ENCODE data around the gene RAD51B.

Gene RAD51B

DNA sequence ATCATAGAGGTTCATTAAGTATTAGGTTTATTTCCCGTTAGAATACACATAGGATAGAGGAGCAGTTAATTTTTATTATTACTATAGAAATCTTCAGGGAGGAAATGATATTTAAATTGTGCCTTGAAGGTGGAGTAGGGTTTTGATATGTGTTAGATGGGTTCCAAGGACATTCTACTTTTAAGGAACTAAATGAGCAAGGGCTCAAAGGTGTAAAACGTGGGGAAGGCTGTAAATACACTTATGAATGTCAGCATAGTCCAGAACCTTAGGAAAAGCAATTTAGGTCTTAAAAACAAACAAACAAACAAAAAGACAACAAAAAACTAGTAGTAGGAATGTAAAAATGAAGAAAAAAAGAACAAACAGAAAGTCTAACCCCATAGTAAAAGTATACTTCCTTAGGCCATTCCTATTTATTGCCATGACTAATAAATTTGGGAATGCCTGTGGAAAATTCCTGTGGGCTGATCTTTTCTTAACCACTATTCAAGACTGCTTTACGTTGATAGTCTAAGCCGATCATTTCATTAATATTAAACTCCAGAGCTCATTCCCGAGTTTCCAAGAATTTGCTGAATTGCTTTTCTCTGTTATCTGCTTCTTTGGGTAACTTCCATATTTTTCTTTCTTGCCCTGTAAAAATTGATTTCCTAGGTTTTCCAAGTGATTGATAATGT lies 180.3 kb downstream of the RAD51B start:
- TF ChIP-seq POU2F2 (IDR thresholded peaks at IDR 0.05; ENCODE audit: low read depth, low read length), result no peak
- FAIRE-seq, result no peak
- no peak for DNase-seq (ENCODE audit: insufficient read length, low spot score)

DNA sequence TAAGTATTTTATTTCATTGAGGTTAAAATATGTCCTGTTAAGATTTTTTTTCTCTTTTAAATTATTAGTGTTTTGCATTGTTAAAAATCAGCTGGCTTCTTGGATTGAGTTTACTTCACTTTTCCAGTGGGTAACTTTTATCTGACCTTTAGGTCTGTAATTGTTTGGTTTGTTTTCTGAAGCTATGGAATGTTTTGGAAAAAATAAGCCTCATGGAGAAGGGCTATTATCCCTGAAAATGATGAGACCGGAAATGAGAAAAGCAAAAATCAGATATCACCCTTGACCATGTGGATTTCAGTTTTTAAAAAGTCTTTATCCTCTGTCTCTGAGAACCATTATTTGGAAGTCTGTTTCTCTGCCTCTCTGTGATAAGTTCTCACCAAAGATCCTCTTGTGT lies 180.9 kb downstream of the RAD51B start:
- FAIRE-seq (no peak), DNase-seq (ENCODE audit: insufficient read length, low spot score) (no peak)
- TF ChIP-seq SPI1 (IDR thresholded peaks at IDR 0.05; ENCODE audit: low read depth, low read length), result no peak
- no peak for TF ChIP-seq POLR2A (IDR thresholded peaks at IDR 0.05; ENCODE audit: low read depth, low read length)
- no peak for TF ChIP-seq PAX5 (IDR thresholded peaks at IDR 0.05; ENCODE audit: insufficient read depth, low read length, severe bottlenecking)
- no peak for TF ChIP-seq POLR2AphosphoS5 (IDR thresholded peaks at IDR 0.05; ENCODE audit: low read depth, low read length)
- TF ChIP-seq TAF1 (IDR thresholded peaks at IDR 0.05; ENCODE audit: low read depth, low read length), result no peak
- TF ChIP-seq POU2F2 (IDR thresholded peaks at IDR 0.05; ENCODE audit: low read depth, low read length), result no peak

- no peak for TF ChIP-seq POLR2AphosphoS5 (IDR thresholded peaks at IDR 0.05; ENCODE audit: low read depth, low read length)
- TF ChIP-seq SPI1 (IDR thresholded peaks at IDR 0.05; ENCODE audit: low read depth, low read length), result no peak
- TF ChIP-seq PAX5 (IDR thresholded peaks at IDR 0.05; ENCODE audit: insufficient read depth, low read length, severe bottlenecking), result no peak
- TF ChIP-seq TAF1 (IDR thresholded peaks at IDR 0.05; ENCODE audit: low read depth, low read length), result no peak
- TF ChIP-seq POU2F2 (IDR thresholded peaks at IDR 0.05; ENCODE audit: low read depth, low read length), result no peak
- TF ChIP-seq POLR2A (IDR thresholded peaks at IDR 0.05; ENCODE audit: low read depth, low read length), result no peak
- no peak for DNase-seq (ENCODE audit: insufficient read length, low spot score)
- FAIRE-seq, result no peak
These were observed 188.9 kb downstream of the RAD51B start for GRCh38 chr14:68008491-68008890.

DNA sequence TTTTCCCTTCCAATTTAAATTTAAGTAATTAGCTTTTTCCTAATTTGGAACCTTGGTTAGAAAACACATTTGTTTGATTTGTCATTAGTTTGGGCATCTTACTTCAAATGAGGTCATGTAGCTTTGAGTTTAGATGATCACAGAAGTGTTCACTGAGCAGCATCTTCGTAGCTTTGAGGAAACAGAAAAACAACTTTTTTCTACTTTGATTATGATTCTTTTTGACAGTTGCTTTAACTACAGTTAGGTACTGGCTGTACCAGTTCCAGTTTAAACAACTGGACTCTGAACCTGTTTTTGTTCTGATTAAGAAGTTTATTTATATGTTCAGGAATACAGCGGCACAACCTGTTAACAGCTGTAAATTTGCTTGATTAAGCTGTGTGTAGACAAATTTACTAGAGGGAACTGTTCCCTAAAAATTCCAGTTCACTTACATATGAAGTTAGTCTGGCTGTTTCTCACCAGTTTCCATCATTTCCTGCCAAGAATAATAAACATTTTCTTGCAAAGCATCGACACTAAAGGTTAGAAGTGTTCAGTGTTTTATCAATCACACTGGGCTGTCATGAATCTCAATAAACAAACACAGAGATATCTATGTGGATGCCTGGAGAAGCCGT lies 191.9 kb downstream of the RAD51B start:
- TF ChIP-seq POLR2A (IDR thresholded peaks at IDR 0.05; ENCODE audit: low read depth, low read length) (no peak), SPI1 (IDR thresholded peaks at IDR 0.05; ENCODE audit: low read depth, low read length) (no peak), PAX5 (IDR thresholded peaks at IDR 0.05; ENCODE audit: insufficient read depth, low read length, severe bottlenecking) (no peak), POU2F2 (IDR thresholded peaks at IDR 0.05; ENCODE audit: low read depth, low read length) (no peak), TAF1 (IDR thresholded peaks at IDR 0.05; ENCODE audit: low read depth, low read length) (no peak), POLR2AphosphoS5 (IDR thresholded peaks at IDR 0.05; ENCODE audit: low read depth, low read length) (no peak)
- FAIRE-seq, result no peak
- no peak for DNase-seq (ENCODE audit: insufficient read length, low spot score)

DNA sequence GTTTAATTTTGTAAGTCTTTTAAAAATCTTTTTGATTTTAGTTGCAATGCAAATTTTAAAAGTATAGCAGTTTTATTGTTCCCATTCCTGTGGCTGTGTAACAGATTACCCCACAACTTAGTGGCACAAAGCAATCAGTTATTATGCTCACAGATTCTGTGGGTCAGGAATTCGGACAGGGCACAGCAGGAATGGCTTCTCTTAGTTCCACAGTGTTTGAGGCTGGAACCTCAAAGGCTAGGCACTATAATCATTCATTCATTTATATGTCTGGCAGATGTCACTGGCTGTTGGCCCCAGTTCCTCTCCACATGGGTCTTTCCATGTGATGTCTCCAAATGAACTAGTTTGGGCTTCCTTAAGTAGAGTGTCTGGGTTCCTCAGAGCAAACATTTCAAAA lies 193.3 kb downstream of the RAD51B start:
- TF ChIP-seq POLR2A (IDR thresholded peaks at IDR 0.05; ENCODE audit: low read depth, low read length), result no peak
- no peak for TF ChIP-seq PAX5 (IDR thresholded peaks at IDR 0.05; ENCODE audit: insufficient read depth, low read length, severe bottlenecking)
- no peak for TF ChIP-seq SPI1 (IDR thresholded peaks at IDR 0.05; ENCODE audit: low read depth, low read length)
- TF ChIP-seq POU2F2 (IDR thresholded peaks at IDR 0.05; ENCODE audit: low read depth, low read length), result no peak
- no peak for TF ChIP-seq TAF1 (IDR thresholded peaks at IDR 0.05; ENCODE audit: low read depth, low read length)
- TF ChIP-seq POLR2AphosphoS5 (IDR thresholded peaks at IDR 0.05; ENCODE audit: low read depth, low read length), result no peak
- DNase-seq (ENCODE audit: insufficient read length, low spot score) (no peak), FAIRE-seq (no peak)

DNA sequence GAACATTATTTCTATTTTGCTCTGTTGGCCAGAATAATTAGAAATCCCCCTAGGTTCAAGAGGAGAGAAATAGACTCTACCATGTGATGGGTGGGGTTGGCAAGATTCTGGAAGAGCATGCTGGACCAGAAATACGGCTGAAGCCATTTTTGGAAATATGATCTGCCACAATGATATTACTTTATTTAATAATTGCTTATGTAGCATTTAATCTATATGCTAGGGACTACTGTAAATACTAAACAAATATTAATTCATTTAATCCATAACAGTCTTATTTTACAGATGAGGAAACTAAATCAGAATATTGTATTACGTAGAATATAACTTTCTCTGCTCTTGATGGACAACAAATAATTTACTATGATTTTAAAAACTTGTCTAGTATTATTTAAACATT lies 193.7 kb downstream of the RAD51B start:
- TF ChIP-seq TAF1 (IDR thresholded peaks at IDR 0.05; ENCODE audit: low read depth, low read length) (no peak), PAX5 (IDR thresholded peaks at IDR 0.05; ENCODE audit: insufficient read depth, low read length, severe bottlenecking) (no peak), POU2F2 (IDR thresholded peaks at IDR 0.05; ENCODE audit: low read depth, low read length) (no peak), SPI1 (IDR thresholded peaks at IDR 0.05; ENCODE audit: low read depth, low read length) (no peak), POLR2AphosphoS5 (IDR thresholded peaks at IDR 0.05; ENCODE audit: low read depth, low read length) (no peak), POLR2A (IDR thresholded peaks at IDR 0.05; ENCODE audit: low read depth, low read length) (no peak)
- DNase-seq (ENCODE audit: insufficient read length, low spot score), result no peak
- no peak for FAIRE-seq

GRCh38 chr14:68014771-68015170 lies 195.2 kb downstream of the RAD51B start:
- DNase-seq (ENCODE audit: insufficient read length, low spot score), result no peak
- TF ChIP-seq POLR2AphosphoS5 (IDR thresholded peaks at IDR 0.05; ENCODE audit: low read depth, low read length), result no peak
- TF ChIP-seq SPI1 (IDR thresholded peaks at IDR 0.05; ENCODE audit: low read depth, low read length), result no peak
- no peak for TF ChIP-seq TAF1 (IDR thresholded peaks at IDR 0.05; ENCODE audit: low read depth, low read length)
- TF ChIP-seq PAX5 (IDR thresholded peaks at IDR 0.05; ENCODE audit: insufficient read depth, low read length, severe bottlenecking), result no peak
- no peak for TF ChIP-seq POU2F2 (IDR thresholded peaks at IDR 0.05; ENCODE audit: low read depth, low read length)
- TF ChIP-seq POLR2A (IDR thresholded peaks at IDR 0.05; ENCODE audit: low read depth, low read length), result no peak
- no peak for FAIRE-seq

DNA sequence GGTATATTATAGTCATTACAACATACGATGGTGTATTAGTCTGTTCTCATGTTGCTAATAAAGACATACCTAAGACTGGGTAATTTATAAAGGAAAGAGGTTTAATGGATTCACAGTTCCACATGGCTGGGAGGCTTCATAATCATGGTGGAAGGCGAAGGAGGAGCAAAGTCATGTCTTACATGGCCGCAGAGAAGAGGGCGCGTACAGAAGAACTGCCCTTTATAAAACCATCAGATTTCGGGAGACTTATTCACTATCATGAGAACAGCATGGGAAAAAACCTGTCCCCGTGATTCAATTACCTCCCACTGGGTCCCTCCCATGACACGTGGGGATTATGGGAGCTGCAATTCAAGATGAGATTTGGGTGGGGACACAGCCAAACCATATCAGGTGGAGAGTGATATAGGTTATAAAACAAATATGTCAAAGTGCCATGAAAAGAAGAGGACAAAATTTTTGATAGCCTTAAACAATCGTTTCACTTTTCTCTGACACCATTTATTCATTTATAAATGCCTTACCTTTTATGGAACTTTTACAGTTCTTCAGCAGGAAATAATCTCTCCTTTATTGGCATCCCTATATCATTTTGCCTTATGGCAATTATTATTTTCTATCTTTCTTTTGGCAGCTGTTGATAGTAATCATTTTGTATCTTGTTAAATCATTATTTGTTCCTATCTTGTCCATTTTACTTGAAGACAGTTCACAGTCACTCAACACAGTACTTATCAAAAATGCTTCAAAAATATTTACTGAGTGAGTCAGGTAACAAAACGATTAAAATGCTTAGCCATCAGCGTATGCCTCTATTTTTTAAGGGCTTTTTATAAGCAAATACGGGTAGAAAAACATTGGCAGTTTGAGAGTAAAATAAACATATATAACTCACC lies 196.0 kb downstream of the RAD51B start:
- no peak for FAIRE-seq
- TF ChIP-seq TAF1 (IDR thresholded peaks at IDR 0.05; ENCODE audit: low read depth, low read length) (no peak), POLR2AphosphoS5 (IDR thresholded peaks at IDR 0.05; ENCODE audit: low read depth, low read length) (no peak), POU2F2 (IDR thresholded peaks at IDR 0.05; ENCODE audit: low read depth, low read length) (no peak), POLR2A (IDR thresholded peaks at IDR 0.05; ENCODE audit: low read depth, low read length) (no peak), SPI1 (IDR thresholded peaks at IDR 0.05; ENCODE audit: low read depth, low read length) (no peak)
- DNase-seq (ENCODE audit: insufficient read length, low spot score), result no peak

GRCh38 chr14:68016255-68016914 lies 196.8 kb downstream of the RAD51B start:
- FAIRE-seq (no peak), DNase-seq (ENCODE audit: insufficient read length, low spot score) (no peak)
- TF ChIP-seq SPI1 (IDR thresholded peaks at IDR 0.05; ENCODE audit: low read depth, low read length), result no peak
- no peak for TF ChIP-seq POLR2A (IDR thresholded peaks at IDR 0.05; ENCODE audit: low read depth, low read length)
- no peak for TF ChIP-seq TAF1 (IDR thresholded peaks at IDR 0.05; ENCODE audit: low read depth, low read length)
- TF ChIP-seq POLR2AphosphoS5 (IDR thresholded peaks at IDR 0.05; ENCODE audit: low read depth, low read length), result no peak
- no peak for TF ChIP-seq POU2F2 (IDR thresholded peaks at IDR 0.05; ENCODE audit: low read depth, low read length)
- TF ChIP-seq PAX5 (IDR thresholded peaks at IDR 0.05; ENCODE audit: insufficient read depth, low read length, severe bottlenecking), result no peak

Data from GM12891 (cell line).